D721Med (cell line): ENCODE data around the gene CPVL.
"Not testable (repeated sequence)": the region's sequence is repeated elsewhere in the genome, so short reads cannot be mapped to it uniquely, and the experiment has no call there.

Experiments used
- DNase-seq: peaks from one replicate; pipeline ENCODE4 v3.0.0; 2011; ENCODE audit warnings: low spot score; ENCODE audit not compliant: insufficient read length
- FAIRE-seq: peaks from 2 replicates; lab custom pipeline; 2011; peaks lifted over from hg19 to GRCh38; lab: Jason Lieb, UNC
- TF ChIP-seq, protein P1 (sequence below): IDR thresholded peaks from 2 replicates; pipeline ENCODE4 v1.5.1; 2012; ENCODE audit warnings: mild to moderate bottlenecking, control low read depth; ENCODE audit not compliant: insufficient read depth; ENCODE audit errors: missing control alignments

CPVL gene

DNA sequence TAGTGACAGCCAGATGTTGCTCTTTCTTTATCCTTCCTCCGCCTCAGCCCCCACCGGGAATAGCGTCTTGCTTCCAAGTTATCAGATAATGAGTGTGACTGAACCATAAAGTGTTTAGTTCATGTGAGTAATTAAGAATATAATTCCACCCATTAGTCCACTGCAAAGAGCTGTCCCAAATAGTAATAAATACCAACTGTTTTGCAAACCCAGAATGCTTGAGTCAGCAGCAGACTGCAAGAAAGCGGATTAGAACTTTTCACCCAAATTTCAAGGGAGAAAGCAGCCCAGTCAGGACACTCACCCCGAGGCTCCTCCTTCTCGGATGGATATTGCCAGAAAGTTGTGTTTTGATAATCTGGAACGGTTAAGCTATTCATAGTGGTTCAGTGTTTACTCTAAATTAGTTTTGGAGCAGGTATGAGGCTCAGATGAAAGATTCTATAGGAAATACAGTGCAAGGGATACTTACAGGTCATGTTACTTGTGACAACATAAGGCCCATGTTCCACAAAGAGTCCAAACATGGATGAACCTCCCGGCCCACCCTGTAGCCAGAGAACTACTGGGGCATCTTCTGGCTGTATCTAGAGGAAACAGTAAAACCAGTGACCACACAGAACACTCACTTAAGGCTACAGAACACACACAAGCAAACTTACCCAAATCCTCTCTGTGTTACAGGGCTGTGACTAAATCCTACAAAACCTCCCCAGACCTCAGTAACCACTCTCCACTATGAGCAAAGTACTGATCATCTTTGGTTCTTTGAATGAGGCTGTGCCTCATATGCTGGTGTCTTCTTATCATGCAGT lies 50.5 kb downstream of the CPVL start:
- DNase-seq, result no peak
- TF ChIP-seq, protein P1, sequence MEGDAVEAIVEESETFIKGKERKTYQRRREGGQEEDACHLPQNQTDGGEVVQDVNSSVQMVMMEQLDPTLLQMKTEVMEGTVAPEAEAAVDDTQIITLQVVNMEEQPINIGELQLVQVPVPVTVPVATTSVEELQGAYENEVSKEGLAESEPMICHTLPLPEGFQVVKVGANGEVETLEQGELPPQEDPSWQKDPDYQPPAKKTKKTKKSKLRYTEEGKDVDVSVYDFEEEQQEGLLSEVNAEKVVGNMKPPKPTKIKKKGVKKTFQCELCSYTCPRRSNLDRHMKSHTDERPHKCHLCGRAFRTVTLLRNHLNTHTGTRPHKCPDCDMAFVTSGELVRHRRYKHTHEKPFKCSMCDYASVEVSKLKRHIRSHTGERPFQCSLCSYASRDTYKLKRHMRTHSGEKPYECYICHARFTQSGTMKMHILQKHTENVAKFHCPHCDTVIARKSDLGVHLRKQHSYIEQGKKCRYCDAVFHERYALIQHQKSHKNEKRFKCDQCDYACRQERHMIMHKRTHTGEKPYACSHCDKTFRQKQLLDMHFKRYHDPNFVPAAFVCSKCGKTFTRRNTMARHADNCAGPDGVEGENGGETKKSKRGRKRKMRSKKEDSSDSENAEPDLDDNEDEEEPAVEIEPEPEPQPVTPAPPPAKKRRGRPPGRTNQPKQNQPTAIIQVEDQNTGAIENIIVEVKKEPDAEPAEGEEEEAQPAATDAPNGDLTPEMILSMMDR, result no peak
- no peak for FAIRE-seq

DNA sequence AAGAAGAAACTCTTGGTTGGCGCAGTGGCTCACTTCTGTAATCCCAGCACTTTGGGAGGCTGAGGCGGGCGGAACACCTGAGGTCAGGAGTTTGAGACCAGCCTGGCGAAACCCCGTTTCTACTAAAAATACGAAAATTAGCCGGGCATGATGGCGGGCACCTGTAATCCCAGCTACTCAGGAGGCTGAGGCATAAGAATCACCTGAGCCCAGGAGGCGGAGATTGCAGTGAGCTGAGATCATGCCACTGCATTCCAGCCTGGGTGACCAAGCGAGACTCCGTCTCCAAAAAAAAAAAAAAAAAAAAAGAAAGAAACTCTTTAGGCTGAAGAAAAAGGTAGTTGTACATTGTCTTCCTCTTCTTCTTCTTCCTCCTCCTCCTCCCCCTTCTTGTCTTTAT lies 53.2 kb downstream of the CPVL start:
- FAIRE-seq, result not testable (repeated sequence)

DNA sequence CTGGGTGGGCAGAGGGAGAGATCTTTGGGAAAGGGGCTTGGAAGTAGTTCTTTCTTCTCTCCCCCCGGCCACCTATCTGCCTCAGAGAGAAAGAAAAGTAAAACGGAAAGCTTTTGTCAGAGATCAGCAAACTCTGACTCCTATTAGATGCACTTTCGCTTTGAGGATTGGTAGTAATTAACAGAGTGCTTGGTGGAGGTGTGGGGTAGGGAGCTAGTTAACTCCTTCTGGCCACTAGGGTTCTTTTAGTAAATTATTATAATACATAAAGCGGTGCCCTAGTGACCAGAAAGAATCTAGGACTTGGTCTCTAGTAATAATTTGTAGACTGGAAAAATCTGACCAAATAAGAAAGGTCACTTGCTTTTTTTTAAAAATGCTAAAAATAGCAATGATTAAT lies 54.6 kb downstream of the CPVL start:
- FAIRE-seq (no peak), DNase-seq (no peak)
- TF ChIP-seq, protein P1, result no peak

More for the DNA sequence above, 53.2 kb downstream of the CPVL start:
- not testable (repeated sequence) for DNase-seq

DNA sequence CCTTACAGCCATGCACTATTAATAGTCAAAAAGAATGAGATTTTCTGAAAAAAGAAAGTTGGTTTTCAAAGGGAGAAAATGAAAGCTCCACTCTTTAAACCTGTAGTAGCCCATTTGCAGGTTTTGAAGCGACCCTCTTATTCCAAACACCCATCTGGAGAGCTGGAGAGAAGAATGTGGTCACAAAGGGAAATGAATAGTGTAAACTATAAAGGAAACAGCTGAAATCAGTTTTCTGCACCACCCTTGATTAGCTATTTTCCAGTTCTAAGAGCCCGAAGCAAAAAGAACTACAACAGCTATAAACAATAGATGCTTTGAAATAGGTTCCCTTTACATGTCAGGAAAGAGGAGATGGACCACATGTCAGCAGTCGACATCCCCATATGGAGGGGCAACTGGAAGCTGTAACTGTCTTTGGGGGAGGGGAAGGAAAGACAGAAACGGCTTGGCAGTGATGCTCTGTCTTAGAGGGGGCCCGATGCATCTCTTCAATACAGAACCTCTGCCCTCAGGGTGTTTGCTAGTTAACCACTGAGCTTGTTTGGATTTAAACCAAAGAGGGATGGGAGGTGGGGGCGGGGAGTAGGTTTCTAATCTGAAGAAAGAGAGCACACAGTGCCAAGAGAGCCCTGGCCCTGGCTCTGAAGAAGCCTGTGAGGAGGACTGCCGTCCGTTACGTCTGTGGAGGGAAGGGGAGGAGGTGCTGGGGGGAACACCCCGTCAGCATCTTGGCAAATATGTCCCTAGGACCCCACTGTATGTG lies 55.3 kb downstream of the CPVL start:
- FAIRE-seq (no peak), DNase-seq (no peak)
- TF ChIP-seq, protein P1, result no peak

DNA sequence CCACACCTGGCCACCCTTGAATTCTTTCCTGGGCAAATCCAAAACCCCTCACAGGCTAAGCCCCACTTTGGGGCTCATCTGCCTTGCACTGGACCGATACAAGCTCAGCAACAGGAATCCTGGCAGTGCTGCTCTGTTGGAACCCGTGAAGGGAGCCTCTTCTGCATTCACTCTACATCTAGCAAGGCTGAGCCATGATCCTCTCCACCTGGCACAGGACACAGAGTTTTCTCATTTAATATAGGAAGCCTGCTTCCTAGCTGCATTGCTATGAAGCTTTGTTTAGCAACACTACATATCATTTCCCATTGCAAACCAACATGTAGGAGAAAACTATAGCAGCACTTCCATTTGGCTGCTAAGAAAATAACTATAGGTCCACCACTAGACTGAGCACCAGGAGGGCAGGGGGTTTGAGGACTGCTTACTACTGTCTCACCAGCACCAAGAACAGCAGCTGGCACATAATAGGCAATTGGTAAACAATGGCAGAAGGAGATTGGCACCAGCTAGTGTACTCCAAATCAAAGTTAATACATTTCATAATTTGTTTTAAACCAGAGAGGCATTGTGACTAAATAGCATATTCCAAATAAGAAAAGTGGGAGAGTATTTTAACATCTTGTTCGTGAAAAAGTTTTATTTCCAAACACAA lies 56.1 kb downstream of the CPVL start:
- TF ChIP-seq, protein P1, result no peak
- FAIRE-seq (no peak), DNase-seq (no peak)

DNA sequence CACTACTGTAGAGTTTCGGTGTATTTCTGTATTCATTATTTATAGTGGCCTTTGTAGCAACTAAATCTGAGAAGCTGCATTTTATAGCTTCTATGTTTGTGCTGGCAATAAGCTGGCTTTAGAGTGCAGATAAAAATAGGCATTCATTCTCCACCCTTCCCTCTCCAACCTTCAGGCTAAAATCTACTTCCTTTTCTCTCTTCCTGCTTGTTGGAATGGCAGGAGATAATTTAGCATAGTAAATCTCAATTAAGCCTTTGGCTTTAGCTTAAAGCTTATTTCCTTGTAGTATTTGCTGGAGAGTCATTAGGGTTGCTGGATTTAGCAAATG lies 58.5 kb downstream of the CPVL start:
- DNase-seq, result no peak
- TF ChIP-seq, protein P1, result no peak
- no peak for FAIRE-seq

DNA sequence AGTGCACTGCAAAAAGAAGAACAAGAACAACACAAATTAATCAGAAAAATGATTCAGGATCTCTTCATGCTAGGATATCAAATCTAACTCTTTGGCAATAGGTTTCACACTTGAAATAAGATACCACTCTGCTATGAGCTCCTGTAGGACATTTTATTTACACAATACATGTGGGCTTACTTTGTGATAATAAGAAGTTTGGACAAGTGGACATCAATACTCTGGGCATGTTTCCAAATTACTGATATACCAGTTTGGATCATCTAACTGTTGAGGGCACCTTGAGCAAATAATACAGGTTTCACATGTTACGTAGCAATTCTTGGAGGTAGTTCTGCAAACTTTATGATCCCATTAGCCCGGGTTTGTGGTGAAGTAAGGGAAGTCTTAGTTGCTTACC lies 59.8 kb downstream of the CPVL start:
- TF ChIP-seq, protein P1, result no peak
- no peak for DNase-seq
- no peak for FAIRE-seq
